ENCODE data around the gene TMOD2.

GRCh38 chr15:51780636-51781035 is 29.2 kb downstream of the TMOD2 start:
- TF ChIP-seq CTCF (IDR thresholded peaks at IDR 0.05) (no peak), POLR2AphosphoS5 (IDR thresholded peaks at IDR 0.05) (no peak), POLR2A (IDR thresholded peaks at IDR 0.05) (no peak)
